Measurements from ENCODE around the gene SLTM.
"Not testable (repeated sequence)": the region's sequence is repeated elsewhere in the genome, so short reads cannot be mapped to it uniquely, and the experiment has no call there.

Gene SLTM

GRCh38 chr15:58929891-58930416 lies 3.5 kb downstream of the SLTM start:
- no peak overlapping the region for H3K4me3 ChIP-seq (ENCODE audit: low read depth, low read length)
- no peak for TF ChIP-seq CTCF (IDR thresholded peaks at IDR 0.05; ENCODE audit: control insufficient read depth, extremely low read depth, insufficient read depth)
- DNase-seq (ENCODE audit: low read depth) = no peak

GRCh38 chr15:58926823-58927222 lies 6.7 kb downstream of the SLTM start:
- H3K4me3 ChIP-seq (ENCODE audit: low read depth, low read length) = no peak overlapping the region
- TF ChIP-seq CTCF (IDR thresholded peaks at IDR 0.05; ENCODE audit: control insufficient read depth, extremely low read depth, insufficient read depth) = no peak
- no peak for DNase-seq (ENCODE audit: low read depth)

- H3K4me3 ChIP-seq (ENCODE audit: low read depth, low read length) = no peak overlapping the region
- no peak for DNase-seq (ENCODE audit: low read depth)
- TF ChIP-seq CTCF (IDR thresholded peaks at IDR 0.05; ENCODE audit: control insufficient read depth, extremely low read depth, insufficient read depth) = no peak
Measured at GRCh38 chr15:58924327-58924726, 9.2 kb downstream of the SLTM start.

GRCh38 chr15:58923696-58924300 lies 9.7 kb downstream of the SLTM start:
- no peak for TF ChIP-seq CTCF (IDR thresholded peaks at IDR 0.05; ENCODE audit: control insufficient read depth, extremely low read depth, insufficient read depth)
- no peak overlapping the region for H3K4me3 ChIP-seq (ENCODE audit: low read depth, low read length)
- no peak for DNase-seq (ENCODE audit: low read depth)

- DNase-seq (ENCODE audit: low read depth) = no peak
- TF ChIP-seq CTCF (IDR thresholded peaks at IDR 0.05; ENCODE audit: control insufficient read depth, extremely low read depth, insufficient read depth) = no peak
Measured at GRCh38 chr15:58923284-58923683, 10.2 kb downstream of the SLTM start.

GRCh38 chr15:58921267-58921790 lies 12.2 kb downstream of the SLTM start:
- TF ChIP-seq CTCF (IDR thresholded peaks at IDR 0.05; ENCODE audit: control insufficient read depth, extremely low read depth, insufficient read depth) = no peak
- no peak for DNase-seq (ENCODE audit: low read depth)
- no peak overlapping the region for H3K4me3 ChIP-seq (ENCODE audit: low read depth, low read length)

More at GRCh38 chr15:58923284-58923683, 10.2 kb downstream of the SLTM start:
- H3K4me3 ChIP-seq (ENCODE audit: low read depth, low read length) = no peak overlapping the region

GRCh38 chr15:58920447-58920846 lies 13.0 kb downstream of the SLTM start:
- not testable (repeated sequence) for DNase-seq (ENCODE audit: low read depth); H3K4me3 ChIP-seq (ENCODE audit: low read depth, low read length)

Data from LNCaP clone FGC (cell line).